Measurements from ENCODE around the gene SLC66A1. TPM values are rescaled to one million over a fixed set of nuclear protein-coding genes. Genes with fewer than 3 reads are reported as not detected.
"Not testable (repeated sequence)": the region's sequence is repeated elsewhere in the genome, so short reads cannot be mapped to it uniquely, and the experiment has no call there.

The SLC66A1 gene
- total RNA-seq, 2 donors from 2014 or later = 9.5 to 10.5 TPM

- H3K9me3 Mint-ChIP-seq; H3K4me1 Mint-ChIP-seq (ENCODE audit: low read depth); H3K36me3 Mint-ChIP-seq (ENCODE audit: insufficient read depth in 2 of 2); H3K4me3 Mint-ChIP-seq; H3K27ac Mint-ChIP-seq; ATAC-seq (replicated peaks in 1 of 2); DNase-seq: not testable (repeated sequence)
- peaks cover 22% of the 10 kb centered on the region for H3K27me3 Mint-ChIP-seq (ENCODE audit: low read depth)
Measured at GRCh38 chr1:19285807-19286206, 26.3 kb upstream of the SLC66A1 start.

GRCh38 chr1:19287436-19288185 is 24.5 kb upstream of the SLC66A1 start:
- Mint-ChIP-seq H3K9me3 (peaks cover 0 to 3% of the 10 kb centered on the region in 2 donors), H3K36me3 (ENCODE audit: insufficient read depth in 2 of 2) (peaks cover 5 to 8% of the 10 kb centered on the region in 2 donors), H3K27me3 (ENCODE audit: low read depth) (peaks cover 22% of the 10 kb centered on the region), H3K4me1 (ENCODE audit: low read depth) (peaks cover 7% of the 10 kb centered on the region), H3K4me3 (peak overlapping the region; percentile 80 to 82), H3K27ac (peak overlapping the region; percentile 89)
- ATAC-seq (replicated peaks in 1 of 2) (no peak), DNase-seq (no peak)

- Mint-ChIP-seq H3K27ac (peak within 1 kb of the TSS; percentile 89), H3K27me3 (ENCODE audit: low read depth) (peaks cover 22% of the 10 kb centered on the region), H3K4me3 (peak within 1 kb of the TSS; percentile 80 to 82)
- not testable (repeated sequence) for H3K36me3 Mint-ChIP-seq (ENCODE audit: insufficient read depth in 2 of 2); H3K4me1 Mint-ChIP-seq (ENCODE audit: low read depth); H3K9me3 Mint-ChIP-seq
- ATAC-seq (replicated peaks in 1 of 2) (peak; percentile 97 to 99), DNase-seq (peak; percentile 75 to 78)
Measured at GRCh38 chr1:19288324-19289241, 23.5 kb upstream of the SLC66A1 start, which contains the start of gene AKR7A3. Gene AKR7A3, minus strand, starts transcription at chr1:19288770. Its CDS starts 61 bp downstream, at chr1:19288709.

DNA sequence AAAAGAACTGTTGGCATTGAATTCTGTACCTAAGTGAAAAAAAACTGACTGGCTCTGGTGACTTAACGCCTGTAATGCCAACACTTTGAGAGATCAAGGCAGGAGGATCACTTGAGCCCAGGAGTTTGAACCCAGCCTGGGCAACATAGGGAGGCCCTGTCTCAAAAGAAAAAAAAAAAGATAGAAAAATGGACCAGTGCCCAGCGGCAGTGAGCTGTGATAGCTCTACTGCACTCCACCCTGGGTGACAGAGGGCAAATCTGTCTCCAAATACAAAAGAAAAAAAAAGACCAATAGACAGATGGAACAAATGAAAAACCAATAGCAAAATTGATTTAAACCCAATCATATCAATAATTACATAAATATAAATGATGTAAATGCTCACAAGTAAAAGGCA is 22.9 kb upstream of the SLC66A1 start:
- Mint-ChIP-seq H3K27ac (no peak overlapping the region), H3K4me1 (ENCODE audit: low read depth) (peaks cover 7% of the 10 kb centered on the region), H3K27me3 (ENCODE audit: low read depth) (peaks cover 22% of the 10 kb centered on the region), H3K36me3 (ENCODE audit: insufficient read depth in 2 of 2) (peaks cover 8 to 10% of the 10 kb centered on the region in 2 donors), H3K9me3 (peaks cover 0 to 5% of the 10 kb centered on the region in 2 donors), H3K4me3 (peak overlapping the region; percentile 52 to 61)
- DNase-seq (no peak), ATAC-seq (replicated peaks in 1 of 2) (no peak)

GRCh38 chr1:19294638-19295037 is 17.5 kb upstream of the SLC66A1 start:
- Mint-ChIP-seq H3K36me3 (ENCODE audit: insufficient read depth in 2 of 2) (peaks cover 17 to 27% of the 10 kb centered on the region in 2 donors), H3K4me3 (no peak overlapping the region), H3K9me3 (peaks cover 11 to 18% of the 10 kb centered on the region in 2 donors), H3K27ac (no peak overlapping the region), H3K4me1 (ENCODE audit: low read depth) (no peaks in the 10 kb centered on the region), H3K27me3 (ENCODE audit: low read depth) (peaks cover 3% of the 10 kb centered on the region)
- ATAC-seq (replicated peaks in 1 of 2) (no peak), DNase-seq (no peak)

GRCh38 chr1:19300211-19300610 is 11.9 kb upstream of the SLC66A1 start:
- peaks cover 11 to 18% of the 10 kb centered on the region in 2 donors for H3K36me3 Mint-ChIP-seq (ENCODE audit: insufficient read depth in 2 of 2)
- H3K4me1 Mint-ChIP-seq (ENCODE audit: low read depth) = no peaks in the 10 kb centered on the region
- no peaks in the 10 kb centered on the region for H3K27me3 Mint-ChIP-seq (ENCODE audit: low read depth)
- ATAC-seq (replicated peaks in 1 of 2) (no peak), DNase-seq (no peak)
- no peak overlapping the region for H3K4me3 Mint-ChIP-seq
- no peak overlapping the region for H3K27ac Mint-ChIP-seq
- peaks cover 8% of the 10 kb centered on the region in 2 donors for H3K9me3 Mint-ChIP-seq

GRCh38 chr1:19304081-19304480 is 8.0 kb upstream of the SLC66A1 start:
- H3K9me3 Mint-ChIP-seq; H3K4me1 Mint-ChIP-seq (ENCODE audit: low read depth); ATAC-seq (replicated peaks in 1 of 2); H3K27ac Mint-ChIP-seq; DNase-seq; H3K27me3 Mint-ChIP-seq (ENCODE audit: low read depth); H3K4me3 Mint-ChIP-seq: not testable (repeated sequence)
- peaks cover 11 to 12% of the 10 kb centered on the region in 2 donors for H3K36me3 Mint-ChIP-seq (ENCODE audit: insufficient read depth in 2 of 2)

DNA sequence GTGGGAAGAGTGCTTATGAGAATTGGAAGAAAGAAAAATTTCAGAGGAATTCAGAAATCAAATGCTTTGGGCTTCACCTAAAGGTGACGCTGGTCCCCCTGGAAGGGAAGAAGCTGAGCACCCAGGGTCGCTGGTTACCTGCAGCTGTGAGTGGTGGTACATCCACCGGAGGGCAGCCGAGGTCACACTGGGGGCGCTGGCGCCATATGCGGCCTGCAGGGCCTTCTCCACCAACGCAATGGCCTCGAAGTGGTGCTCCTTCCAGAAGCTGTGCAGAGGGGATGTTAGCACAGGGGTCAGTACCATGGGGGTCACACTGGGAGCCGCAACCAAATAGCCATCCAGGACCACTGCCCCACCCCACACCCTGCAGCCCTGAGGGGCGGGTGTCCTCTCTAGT is 6.2 kb upstream of the SLC66A1 start:
- Mint-ChIP-seq H3K27me3 (ENCODE audit: low read depth) (no peaks in the 10 kb centered on the region), H3K4me3 (no peak overlapping the region), H3K36me3 (ENCODE audit: insufficient read depth in 2 of 2) (peaks cover 9 to 11% of the 10 kb centered on the region in 2 donors), H3K9me3 (no peaks in the 10 kb centered on the region), H3K4me1 (ENCODE audit: low read depth) (peaks cover 15% of the 10 kb centered on the region), H3K27ac (no peak overlapping the region)
- DNase-seq (no peak), ATAC-seq (replicated peaks in 1 of 2) (no peak)

- H3K4me3 Mint-ChIP-seq = no peak overlapping the region
- H3K4me1 Mint-ChIP-seq (ENCODE audit: low read depth) = peaks cover 20% of the 10 kb centered on the region
- H3K27ac Mint-ChIP-seq = no peak overlapping the region
- H3K36me3 Mint-ChIP-seq (ENCODE audit: insufficient read depth in 2 of 2) = peaks cover 11% of the 10 kb centered on the region in 2 donors
- ATAC-seq (replicated peaks in 1 of 2) (no peak), DNase-seq (no peak)
- H3K27me3 Mint-ChIP-seq (ENCODE audit: low read depth) = no peaks in the 10 kb centered on the region
- H3K9me3 Mint-ChIP-seq = no peaks in the 10 kb centered on the region
Measured at GRCh38 chr1:19306941-19307340, 5.2 kb upstream of the SLC66A1 start.

DNA sequence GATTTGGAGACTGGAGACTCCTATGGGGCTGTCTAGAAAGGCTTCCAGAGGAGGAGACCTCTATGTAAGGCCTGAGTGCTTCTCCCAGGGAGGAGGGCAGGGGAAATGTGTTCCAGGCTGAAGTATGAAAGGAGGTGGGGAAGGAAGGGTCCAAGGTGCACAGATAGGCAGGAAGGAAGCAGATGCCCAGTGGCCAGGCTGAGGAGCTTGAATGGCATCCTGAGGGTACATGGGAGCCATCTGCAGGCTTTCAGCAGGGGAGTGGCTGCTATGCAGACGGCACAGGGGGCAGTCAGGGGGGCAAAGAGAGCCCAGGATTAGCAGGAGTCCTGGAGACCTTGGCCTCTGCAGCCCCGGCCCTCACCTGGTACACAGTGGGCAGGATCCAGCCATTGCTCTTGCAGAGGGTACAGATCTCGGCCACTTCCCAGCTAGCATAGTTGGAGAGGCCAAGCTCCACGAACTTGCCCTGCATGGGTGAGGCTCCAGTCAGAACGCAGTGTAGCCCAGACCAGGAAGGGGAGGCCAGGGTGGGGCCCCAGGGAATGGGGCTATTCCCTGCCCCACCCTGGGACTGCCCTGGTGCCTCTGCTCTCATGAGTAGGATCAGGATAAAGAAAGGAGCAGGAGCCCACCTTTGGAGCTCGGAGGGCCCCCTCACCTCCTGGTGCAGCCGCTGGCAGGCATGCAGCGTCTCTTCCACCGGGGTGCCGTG is 4.2 kb upstream of the SLC66A1 start:
- no peak overlapping the region for H3K4me3 Mint-ChIP-seq
- ATAC-seq (replicated peaks in 1 of 2) = no peak
- no peaks in the 10 kb centered on the region for H3K9me3 Mint-ChIP-seq
- no peak overlapping the region for H3K27ac Mint-ChIP-seq
- H3K4me1 Mint-ChIP-seq (ENCODE audit: low read depth) = peaks cover 24% of the 10 kb centered on the region
- DNase-seq = no peak
- peaks cover 11% of the 10 kb centered on the region in 2 donors for H3K36me3 Mint-ChIP-seq (ENCODE audit: insufficient read depth in 2 of 2)
- no peaks in the 10 kb centered on the region for H3K27me3 Mint-ChIP-seq (ENCODE audit: low read depth)

DNA sequence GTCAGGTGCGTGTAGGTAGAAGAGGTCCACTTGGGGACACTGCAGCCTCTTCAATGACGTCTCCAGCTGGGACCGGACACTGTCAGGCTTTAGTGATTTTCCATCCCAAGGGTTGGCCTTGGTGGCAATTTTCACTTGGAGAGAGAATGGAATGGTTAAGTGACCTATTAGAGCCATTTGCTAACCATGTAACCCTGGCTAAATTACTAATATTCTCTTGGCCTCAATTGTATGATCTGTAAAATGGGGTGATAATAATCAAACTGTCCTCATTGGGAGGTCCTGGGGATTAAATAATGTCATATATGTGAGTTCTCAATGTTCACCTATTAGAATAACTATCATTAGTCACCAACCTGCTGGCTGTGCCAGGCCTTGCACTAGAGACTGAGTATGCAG is 3.6 kb upstream of the SLC66A1 start:
- peaks cover 9 to 10% of the 10 kb centered on the region in 2 donors for H3K36me3 Mint-ChIP-seq (ENCODE audit: insufficient read depth in 2 of 2)
- no peak overlapping the region for H3K4me3 Mint-ChIP-seq
- H3K27ac Mint-ChIP-seq = no peak overlapping the region
- ATAC-seq (replicated peaks in 1 of 2) (no peak), DNase-seq (no peak)
- no peaks in the 10 kb centered on the region for H3K9me3 Mint-ChIP-seq
- H3K27me3 Mint-ChIP-seq (ENCODE audit: low read depth) = no peaks in the 10 kb centered on the region
- peaks cover 30% of the 10 kb centered on the region for H3K4me1 Mint-ChIP-seq (ENCODE audit: low read depth)

GRCh38 chr1:19309123-19309813 is 2.9 kb upstream of the SLC66A1 start:
- Mint-ChIP-seq H3K27ac (no peak overlapping the region), H3K36me3 (ENCODE audit: insufficient read depth in 2 of 2) (peaks cover 8 to 9% of the 10 kb centered on the region in 2 donors)
- no peak for DNase-seq

More at GRCh38 chr1:19309123-19309813, 2.9 kb upstream of the SLC66A1 start:
- peaks cover 32% of the 10 kb centered on the region for H3K4me1 Mint-ChIP-seq (ENCODE audit: low read depth)
- H3K9me3 Mint-ChIP-seq = no peaks in the 10 kb centered on the region
- no peak for ATAC-seq (replicated peaks in 1 of 2)
- no peaks in the 10 kb centered on the region for H3K27me3 Mint-ChIP-seq (ENCODE audit: low read depth)
- H3K4me3 Mint-ChIP-seq = peak overlapping the region in 1 of 2 donors; percentile 37
